ENCODE measurements around the gene JARID2.

The JARID2 gene

DNA sequence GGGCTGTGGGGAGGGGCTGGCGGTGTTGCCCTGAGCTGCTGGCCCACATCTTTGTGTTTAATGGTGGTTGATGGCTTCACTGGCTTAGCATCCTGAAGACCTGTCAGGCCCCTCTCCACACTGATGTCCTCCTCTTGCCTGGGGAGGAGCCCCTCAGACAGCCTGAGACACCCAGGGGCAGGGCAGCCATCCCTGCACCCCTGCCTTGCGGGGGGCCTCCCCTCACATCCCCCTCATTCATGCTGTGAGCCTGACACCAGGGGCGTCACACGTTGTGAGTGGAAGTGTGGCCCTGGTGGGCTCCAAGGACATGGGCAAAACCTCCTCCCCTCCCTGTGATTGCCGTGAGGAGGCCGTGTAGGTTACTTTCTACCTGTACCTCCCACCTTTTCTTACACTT is 264.3 kb downstream of the JARID2 start:
- Histone ChIP-seq H3K27me3 (ENCODE audit: insufficient read depth, poor library complexity, severe bottlenecking) (no peaks in the 10 kb centered on the region), H3K27ac (ENCODE audit: poor library complexity, severe bottlenecking) (no peak overlapping the region), H3K36me3 (ENCODE audit: low read depth) (peaks cover 55% of the 10 kb centered on the region), H3K9me3 (ENCODE audit: severe bottlenecking) (no peaks in the 10 kb centered on the region), H3K4me1 (ENCODE audit: insufficient read depth, poor library complexity, severe bottlenecking) (peaks cover 3% of the 10 kb centered on the region), H3K4me3 (ENCODE audit: severe bottlenecking) (no peak overlapping the region)
- TF ChIP-seq, protein P1, sequence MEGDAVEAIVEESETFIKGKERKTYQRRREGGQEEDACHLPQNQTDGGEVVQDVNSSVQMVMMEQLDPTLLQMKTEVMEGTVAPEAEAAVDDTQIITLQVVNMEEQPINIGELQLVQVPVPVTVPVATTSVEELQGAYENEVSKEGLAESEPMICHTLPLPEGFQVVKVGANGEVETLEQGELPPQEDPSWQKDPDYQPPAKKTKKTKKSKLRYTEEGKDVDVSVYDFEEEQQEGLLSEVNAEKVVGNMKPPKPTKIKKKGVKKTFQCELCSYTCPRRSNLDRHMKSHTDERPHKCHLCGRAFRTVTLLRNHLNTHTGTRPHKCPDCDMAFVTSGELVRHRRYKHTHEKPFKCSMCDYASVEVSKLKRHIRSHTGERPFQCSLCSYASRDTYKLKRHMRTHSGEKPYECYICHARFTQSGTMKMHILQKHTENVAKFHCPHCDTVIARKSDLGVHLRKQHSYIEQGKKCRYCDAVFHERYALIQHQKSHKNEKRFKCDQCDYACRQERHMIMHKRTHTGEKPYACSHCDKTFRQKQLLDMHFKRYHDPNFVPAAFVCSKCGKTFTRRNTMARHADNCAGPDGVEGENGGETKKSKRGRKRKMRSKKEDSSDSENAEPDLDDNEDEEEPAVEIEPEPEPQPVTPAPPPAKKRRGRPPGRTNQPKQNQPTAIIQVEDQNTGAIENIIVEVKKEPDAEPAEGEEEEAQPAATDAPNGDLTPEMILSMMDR (IDR thresholded peaks at IDR 0.05; ENCODE audit: poor library complexity, severe bottlenecking) = no peak
- DNase-seq (ENCODE audit: low spot score) = no peak
- no peak for ATAC-seq (ENCODE audit: low read depth)

DNA sequence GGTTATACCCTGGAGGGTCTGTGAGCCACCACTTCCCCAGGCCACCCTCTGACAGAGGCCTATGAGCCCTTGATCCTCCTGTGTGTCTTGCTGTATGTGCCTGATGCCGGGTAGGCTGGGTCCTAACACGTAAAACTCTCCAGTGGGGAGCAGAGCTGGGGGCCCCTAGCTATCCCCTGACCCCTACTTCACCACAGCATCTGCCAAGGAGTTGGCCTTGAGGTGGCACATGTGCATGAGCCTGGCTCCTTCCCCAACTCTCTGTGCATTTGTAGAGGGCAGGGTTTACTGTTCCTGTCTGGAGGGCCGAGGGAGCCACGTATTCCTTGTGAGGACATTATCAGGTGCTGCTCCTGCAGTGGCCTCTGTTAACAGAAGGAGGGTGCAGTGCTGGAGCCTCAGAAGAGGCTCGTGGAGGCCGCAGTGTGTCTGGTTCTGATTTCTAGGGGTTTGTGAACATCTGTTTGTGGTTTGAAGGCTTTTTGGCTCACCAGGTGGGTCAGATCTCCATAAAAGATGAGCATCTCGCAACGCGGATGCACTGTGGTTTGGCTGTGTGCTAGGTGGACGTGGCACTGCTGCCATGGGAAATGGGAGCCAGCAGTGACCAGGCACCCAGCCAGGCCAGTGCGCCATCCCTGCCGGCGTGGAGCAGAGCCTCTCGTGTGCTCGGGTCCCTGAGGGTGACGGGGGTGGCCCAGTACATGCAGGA is 264.8 kb downstream of the JARID2 start:
- no peak for ATAC-seq (ENCODE audit: low read depth)

DNA sequence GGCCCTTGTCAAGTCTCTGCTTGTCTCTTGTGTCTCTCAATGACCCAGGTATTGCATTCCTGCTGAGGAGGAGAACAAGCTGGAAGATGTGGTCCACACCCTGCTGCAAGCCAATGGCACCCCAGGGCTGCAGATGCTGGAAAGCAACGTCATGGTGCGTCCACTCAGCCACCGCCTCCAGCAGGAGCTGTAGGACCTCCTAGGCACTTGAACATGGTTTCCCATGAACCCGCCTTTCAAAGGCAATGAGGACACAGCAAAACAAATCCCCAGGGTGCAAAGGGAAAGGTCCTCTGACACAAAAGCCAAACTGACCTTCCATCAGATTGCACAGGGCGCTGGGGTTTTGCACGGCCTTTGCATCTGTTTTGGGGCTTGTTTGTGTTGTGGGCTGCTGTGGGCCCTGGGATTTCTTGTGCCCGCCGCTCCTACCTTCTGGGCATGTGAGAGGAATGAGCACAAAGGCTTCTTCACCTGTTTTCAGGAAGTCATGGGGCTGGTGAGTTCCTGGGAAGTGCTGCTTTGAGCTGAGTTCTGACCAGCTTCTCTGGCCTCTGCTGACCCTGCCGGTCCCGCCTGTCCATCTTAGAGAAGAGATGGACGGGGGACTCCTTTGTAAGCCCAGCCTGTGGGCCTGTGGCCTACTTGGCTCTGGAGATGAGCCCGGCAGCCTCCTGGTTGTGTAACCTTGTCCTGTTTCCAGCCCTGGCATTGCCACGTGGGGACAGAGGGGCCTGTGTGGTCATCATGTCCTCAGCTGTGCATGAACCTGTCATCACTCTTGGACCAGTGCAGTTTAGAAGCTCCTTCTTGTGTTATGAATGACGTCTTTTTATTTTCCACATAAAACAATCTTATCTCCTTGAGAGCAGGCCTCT is 265.6 kb downstream of the JARID2 start:
- no peak overlapping the region for H3K4me3 ChIP-seq (ENCODE audit: severe bottlenecking)
- H3K27ac ChIP-seq (ENCODE audit: poor library complexity, severe bottlenecking) = no peak overlapping the region
- H3K36me3 ChIP-seq (ENCODE audit: low read depth) = peaks cover 46% of the 10 kb centered on the region
- no peaks in the 10 kb centered on the region for H3K4me1 ChIP-seq (ENCODE audit: insufficient read depth, poor library complexity, severe bottlenecking)
- H3K27me3 ChIP-seq (ENCODE audit: insufficient read depth, poor library complexity, severe bottlenecking) = no peaks in the 10 kb centered on the region
- H3K9me3 ChIP-seq (ENCODE audit: severe bottlenecking) = no peaks in the 10 kb centered on the region
- ATAC-seq (ENCODE audit: low read depth) (no peak), DNase-seq (ENCODE audit: low spot score) (no peak)
- TF ChIP-seq, protein P1 (IDR thresholded peaks at IDR 0.05; ENCODE audit: poor library complexity, severe bottlenecking) = no peak

More for the DNA sequence above, 264.8 kb downstream of the JARID2 start:
- TF ChIP-seq, protein P1 (IDR thresholded peaks at IDR 0.05; ENCODE audit: poor library complexity, severe bottlenecking) = no peak
- H3K4me3 ChIP-seq (ENCODE audit: severe bottlenecking) = no peak overlapping the region
- no peak for DNase-seq (ENCODE audit: low spot score)
- no peaks in the 10 kb centered on the region for H3K4me1 ChIP-seq (ENCODE audit: insufficient read depth, poor library complexity, severe bottlenecking)
- no peaks in the 10 kb centered on the region for H3K9me3 ChIP-seq (ENCODE audit: severe bottlenecking)
- peaks cover 51% of the 10 kb centered on the region for H3K36me3 ChIP-seq (ENCODE audit: low read depth)
- no peaks in the 10 kb centered on the region for H3K27me3 ChIP-seq (ENCODE audit: insufficient read depth, poor library complexity, severe bottlenecking)
- H3K27ac ChIP-seq (ENCODE audit: poor library complexity, severe bottlenecking) = no peak overlapping the region

DNA sequence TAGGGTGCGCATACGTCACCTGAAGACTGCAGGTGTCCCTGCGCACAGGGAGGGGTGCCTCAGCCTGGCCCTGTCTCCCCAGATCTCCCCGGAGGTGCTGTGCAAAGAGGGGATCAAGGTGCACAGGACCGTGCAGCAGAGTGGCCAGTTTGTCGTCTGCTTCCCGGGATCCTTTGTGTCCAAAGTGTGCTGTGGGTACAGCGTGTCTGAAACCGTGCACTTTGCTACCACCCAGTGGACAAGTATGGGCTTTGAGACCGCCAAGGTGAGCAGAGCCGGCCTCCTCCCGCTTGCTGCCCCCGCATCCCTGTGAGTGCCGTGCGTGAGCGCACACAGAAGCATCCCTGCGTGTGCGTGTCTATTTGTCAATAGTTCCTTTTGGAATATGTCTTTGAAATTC is 266.3 kb downstream of the JARID2 start:
- H3K36me3 ChIP-seq (ENCODE audit: low read depth) = peaks cover 47% of the 10 kb centered on the region
- TF ChIP-seq, protein P1 (IDR thresholded peaks at IDR 0.05; ENCODE audit: poor library complexity, severe bottlenecking) = no peak
- DNase-seq (ENCODE audit: low spot score) = no peak

More for the DNA sequence above, 266.3 kb downstream of the JARID2 start:
- no peak overlapping the region for H3K27ac ChIP-seq (ENCODE audit: poor library complexity, severe bottlenecking)
- no peak overlapping the region for H3K4me3 ChIP-seq (ENCODE audit: severe bottlenecking)
- H3K27me3 ChIP-seq (ENCODE audit: insufficient read depth, poor library complexity, severe bottlenecking) = no peaks in the 10 kb centered on the region
- H3K4me1 ChIP-seq (ENCODE audit: insufficient read depth, poor library complexity, severe bottlenecking) = no peaks in the 10 kb centered on the region
- H3K9me3 ChIP-seq (ENCODE audit: severe bottlenecking) = no peaks in the 10 kb centered on the region
- no peak for ATAC-seq (ENCODE audit: low read depth)
